WTC11 (cell line): ENCODE results near the gene LAIR2. TPM values are rescaled to one million over a fixed set of nuclear protein-coding genes. Genes with fewer than 3 reads are reported as not detected.

Source experiments
- ATAC-seq: fragments of 200-7000 bp; cut with Tn5 transposase; 2 replicates; pipeline ENCODE4 v1.10.0; 2021; ENCODE audit warnings: mild to moderate bottlenecking, moderate library complexity
- CTCF ChIA-PET: fragments of 300-600 bp; sonication (Branson Sonifier 250); formaldehyde crosslinking; loops from one replicate; lab custom pipeline; 2021; ENCODE audit warnings: antibody characterized with exemption; lab: Charles Lee
- POLR2A ChIA-PET: fragments of 350-600 bp; sonication (Branson Sonifier 250); formaldehyde crosslinking; loops from one replicate; lab custom pipeline; 2021; ENCODE audit warnings: antibody characterized with exemption; lab: Charles Lee
- DNase-seq: peaks from one replicate; pipeline ENCODE4 v3.0.0; 2021; ENCODE audit warnings: low spot score
- H3K27ac Mint-ChIP-seq: 2 replicates; pipeline ENCODE4 v1.8.0; 2021; ENCODE audit warnings: mixed read lengths
- H3K27me3 Mint-ChIP-seq: 2 replicates; pipeline ENCODE4 v1.8.0; 2021; ENCODE audit warnings: low read depth, mild to moderate bottlenecking, moderate library complexity, mixed read lengths
- H3K36me3 Mint-ChIP-seq: 2 replicates; pipeline ENCODE4 v1.8.0; 2021; ENCODE audit warnings: mixed read lengths
- H3K4me1 Mint-ChIP-seq: 2 replicates; pipeline ENCODE4 v1.8.0; 2022; ENCODE audit warnings: mixed read lengths
- H3K4me3 Mint-ChIP-seq: 2 replicates; pipeline ENCODE4 v1.8.0; 2021; ENCODE audit warnings: mild to moderate bottlenecking, moderate library complexity, mixed read lengths
- H3K9me3 Mint-ChIP-seq: 2 replicates; pipeline ENCODE4 v1.8.0; 2021; ENCODE audit warnings: mixed read lengths
- CTCF ChIP-seq: fragments of 200-600 bp; IDR thresholded peaks from 2 replicates; pipeline ENCODE4 v1.8.0; 2022; ENCODE audit warnings: antibody characterized with exemption
- E2F5 ChIP-seq: sonication (generic); formaldehyde crosslinking; IDR thresholded peaks from 2 replicates; pipeline ENCODE4 v1.8.1; 2022; ENCODE audit warnings: mild to moderate bottlenecking, moderate library complexity, missing genetic modification reagents
- EMX1 ChIP-seq: fragments of 250-450 bp; sonication (Bioruptor Pico); IDR thresholded peaks from 2 replicates; pipeline ENCODE4 v1.8.0; 2021; ENCODE audit warnings: mild to moderate bottlenecking
- FOXJ3 ChIP-seq: sonication (generic); formaldehyde crosslinking; IDR thresholded peaks from 2 replicates; pipeline ENCODE4 v1.9.0; 2021; ENCODE audit warnings: missing genetic modification reagents, mild to moderate bottlenecking, borderline replicate concordance
- FOXP4 ChIP-seq: sonication (generic); formaldehyde crosslinking; IDR thresholded peaks from 2 replicates; pipeline ENCODE4 v1.8.0; 2022; ENCODE audit warnings: mild to moderate bottlenecking, missing genetic modification reagents
- GTF2I ChIP-seq: fragments of 250-450 bp; sonication (Bioruptor Pico); conservative IDR thresholded peaks from 2 replicates; pipeline ENCODE4 v1.4.0; 2021; ENCODE audit warnings: mild to moderate bottlenecking
- HMGXB4 ChIP-seq: sonication (generic); formaldehyde crosslinking; IDR thresholded peaks from 2 replicates; pipeline ENCODE4 v1.8.1; 2023; ENCODE audit warnings: mild to moderate bottlenecking, moderate library complexity, missing genetic modification reagents
- IRF2 ChIP-seq: sonication (generic); formaldehyde crosslinking; IDR thresholded peaks from 2 replicates; pipeline ENCODE4 v1.8.0; 2022; ENCODE audit warnings: low read depth, missing genetic modification reagents, borderline replicate concordance
- MLX ChIP-seq: sonication (generic); formaldehyde crosslinking; IDR thresholded peaks from 2 replicates; pipeline ENCODE4 v1.8.1; 2023; ENCODE audit warnings: mild to moderate bottlenecking, missing genetic modification reagents, moderate library complexity
- NFATC4 ChIP-seq: fragments of 250-450 bp; sonication (Bioruptor Pico); IDR thresholded peaks from 2 replicates; pipeline ENCODE4 v1.9.0; 2021; ENCODE audit warnings: mild to moderate bottlenecking
- NR1H2 ChIP-seq: sonication (generic); formaldehyde crosslinking; IDR thresholded peaks from 2 replicates; pipeline ENCODE4 v1.9.0; 2021; ENCODE audit warnings: mild to moderate bottlenecking, moderate library complexity, missing genetic modification reagents
- OVOL2 ChIP-seq: fragments of 250-450 bp; sonication (Bioruptor Pico); IDR thresholded peaks from 2 replicates; pipeline ENCODE4 v1.9.0; 2021; ENCODE audit warnings: mild to moderate bottlenecking, borderline replicate concordance
- PRRX2 ChIP-seq: fragments of 250-450 bp; sonication (Bioruptor Pico); IDR thresholded peaks from 2 replicates; pipeline ENCODE4 v1.8.0; 2021; ENCODE audit warnings: mild to moderate bottlenecking
- RORB ChIP-seq: fragments of 250-450 bp; sonication (Bioruptor Pico); IDR thresholded peaks from 2 replicates; pipeline ENCODE4 v1.9.0; 2021; ENCODE audit warnings: mild to moderate bottlenecking
- TP53 ChIP-seq: sonication (generic); formaldehyde crosslinking; IDR thresholded peaks from 2 replicates; pipeline ENCODE4 v1.8.1; 2023; ENCODE audit warnings: mild to moderate bottlenecking, missing genetic modification reagents
- ZBTB43 ChIP-seq: sonication (generic); formaldehyde crosslinking; IDR thresholded peaks from 2 replicates; pipeline ENCODE4 v1.8.1; 2023; ENCODE audit warnings: mild to moderate bottlenecking, missing genetic modification reagents
- ZNF219 ChIP-seq: sonication (generic); formaldehyde crosslinking; IDR thresholded peaks from 2 replicates; pipeline ENCODE4 v1.8.0; 2023; ENCODE audit warnings: missing genetic modification reagents, mild to moderate bottlenecking, borderline replicate concordance
- ZNF317 ChIP-seq: sonication (generic); formaldehyde crosslinking; IDR thresholded peaks from 2 replicates; pipeline ENCODE4 v1.8.1; 2023; ENCODE audit warnings: low read depth, mild to moderate bottlenecking, moderate library complexity, missing genetic modification reagents, borderline replicate concordance
- ZNF396 ChIP-seq: fragments of 250-450 bp; sonication (Bioruptor Pico); IDR thresholded peaks from 2 replicates; pipeline ENCODE4 v1.8.0; 2021; ENCODE audit warnings: mild to moderate bottlenecking, moderate library complexity, borderline replicate concordance
- ZNF671 ChIP-seq: fragments of 250-450 bp; sonication (Bioruptor Pico); IDR thresholded peaks from 2 replicates; pipeline ENCODE4 v1.8.0; 2021; ENCODE audit warnings: mild to moderate bottlenecking
- total RNA-seq: library from RNA; stranded (reverse); gene quantifications from 3 replicates; pipeline ENCODE4 v1.2.3, GENCODE V29; 2021

The LAIR2 gene
- total RNA-seq, 1 experiment from 2014 or later = not detected

GRCh38 chr19:54463531-54464043 lies 39.0 kb upstream of the LAIR2 start, which contains the start of gene LENG9 (continued):
- peak; percentile 73; the same call in 1 of the 2 replicates for TF ChIP-seq FOXP4 (CRISPR knock-in tag)

- peaks cover 7% of the 10 kb centered on the region for H3K4me1 Mint-ChIP-seq
- POLR2A ChIA-PET = interaction anchor here (0.6 to 1.0 kb wide), 6 partner anchors 9 to 841 kb away, joined by 3 to 13 read pairs (median 5); partner anchors contain the start of genes CDC42EP5 and LENG8
- peak; percentile 98 for DNase-seq
- peaks cover 31% of the 10 kb centered on the region for H3K27me3 Mint-ChIP-seq
- ATAC-seq = peak; percentile 64
- H3K27ac Mint-ChIP-seq = peak overlapping the region; percentile 99
- TF ChIP-seq EMX1 = no peak
- no peak for TF ChIP-seq PRRX2 (CRISPR knock-in tag)
- TF ChIP-seq ZBTB43 (CRISPR knock-in tag) = 0 out of 2 replicates have a peak, but pooled peaks have one; percentile 25
- TF ChIP-seq GTF2I (CRISPR knock-in tag) = no peak
- CTCF ChIA-PET = interaction anchor here (1.0 to 2.6 kb wide), 8 partner anchors 16 to 624 kb away, joined by 3 to 27 read pairs (median 4); partner anchors contain the start of genes LENG8 and TTYH1
- H3K36me3 Mint-ChIP-seq = peaks cover 10% of the 10 kb centered on the region
- H3K9me3 Mint-ChIP-seq = no peaks in the 10 kb centered on the region
- peak overlapping the region; percentile 78 for H3K4me3 Mint-ChIP-seq
These were observed 38.5 kb upstream of the LAIR2 start for GRCh38 chr19:54464044-54464629.

- ChIA-PET CTCF (interaction anchor here (0.6 kb wide), 1 partner anchor 8 kb away, joined by 4 read pairs; the partner anchor contains the start of gene CDC42EP5), POLR2A (no interaction called here)
- Mint-ChIP-seq H3K9me3 (no peaks in the 10 kb centered on the region), H3K27me3 (peaks cover 38% of the 10 kb centered on the region), H3K36me3 (peaks cover 3% of the 10 kb centered on the region), H3K4me3 (peak overlapping the region; percentile 78), H3K4me1 (peaks cover 13% of the 10 kb centered on the region), H3K27ac (peak overlapping the region; percentile 99)
- peak; percentile 95 for DNase-seq
- ATAC-seq = peak; percentile 60
- TF ChIP-seq ZNF396 (CRISPR knock-in tag) (no peak), IRF2 (CRISPR knock-in tag) (no peak), ZNF317 (CRISPR knock-in tag) (0 out of 2 replicates have a peak, but pooled peaks have one; percentile 34), ZNF671 (no peak), CTCF (no peak), OVOL2 (CRISPR knock-in tag) (no peak), MLX (CRISPR knock-in tag) (0 out of 2 replicates have a peak, but pooled peaks have one; percentile 27), TP53 (0 out of 2 replicates have a peak, but pooled peaks have one; percentile 42), RORB (CRISPR knock-in tag) (no peak), E2F5 (CRISPR knock-in tag) (peak; percentile 19), FOXJ3 (CRISPR knock-in tag) (no peak), NR1H2 (CRISPR knock-in tag) (no peak), NFATC4 (CRISPR knock-in tag) (no peak), ZNF219 (CRISPR knock-in tag) (no peak), HMGXB4 (CRISPR knock-in tag) (peak; percentile 49; the same call in 1 of the 2 replicates), FOXP4 (CRISPR knock-in tag) (no peak)
These were observed 37.8 kb upstream of the LAIR2 start for GRCh38 chr19:54464630-54465425.
